OCI-LY1 (cell line): Measurements from ENCODE around the gene PDK4.
"Not testable (repeated sequence)": the region's sequence is repeated elsewhere in the genome, so short reads cannot be mapped to it uniquely, and the experiment has no call there.

Source experiments
- H2AFZ ChIP-seq: fragments of 200-600 bp; sonication (generic), shearing (Covaris generic); 2 replicates; pipeline ENCODE4 v1.6.0; 2014; ENCODE audit warnings: antibody characterized with exemption, mild to moderate bottlenecking, low read length
- H3F3A ChIP-seq: fragments of 200-600 bp; sonication (generic), shearing (Covaris generic); 2 replicates; pipeline ENCODE4 v1.6.0; 2014; ENCODE audit warnings: mild to moderate bottlenecking, antibody characterized with exemption, low read length, moderate library complexity; ENCODE audit not compliant: insufficient read depth
- H3K27ac ChIP-seq: fragments of 200-600 bp; sonication (generic); 2 replicates; pipeline ENCODE4 v1.5.1; 2014; ENCODE audit warnings: low read length, mixed run types, mild to moderate bottlenecking, low read depth; ENCODE audit not compliant: poor library complexity, severe bottlenecking
- H3K27me3 ChIP-seq: fragments of 200-600 bp; sonication (generic); 2 replicates; pipeline ENCODE4 v1.6.0; 2014; ENCODE audit warnings: antibody characterized with exemption, mild to moderate bottlenecking, low read length, moderate library complexity; ENCODE audit not compliant: insufficient read depth
- H3K36me3 ChIP-seq: fragments of 200-600 bp; sonication (generic); 2 replicates; pipeline ENCODE4 v1.6.1; 2014; ENCODE audit warnings: mild to moderate bottlenecking, antibody characterized with exemption, low read length, moderate library complexity, mixed read lengths; ENCODE audit not compliant: insufficient read depth
- H3K4me1 ChIP-seq: fragments of 200-600 bp; sonication (generic); 2 replicates; pipeline ENCODE4 v1.5.1; 2014; ENCODE audit warnings: mild to moderate bottlenecking, low read length, moderate library complexity; ENCODE audit not compliant: insufficient read depth, severe bottlenecking
- H3K4me2 ChIP-seq: fragments of 200-600 bp; sonication (generic), shearing (Covaris generic); 2 replicates; pipeline ENCODE4 v1.6.1; 2014; ENCODE audit warnings: low read length
- H3K4me3 ChIP-seq: fragments of 200-600 bp; sonication (generic); 2 replicates; pipeline ENCODE4 v1.5.1; 2014; ENCODE audit warnings: low read length, low read depth, mild to moderate bottlenecking, mixed read lengths; ENCODE audit not compliant: poor library complexity, severe bottlenecking
- H3K79me2 ChIP-seq: fragments of 200-600 bp; shearing (Covaris generic); 2 replicates; pipeline ENCODE4 v1.6.1; 2016; ENCODE audit warnings: mixed run types, low read length, mixed read lengths; ENCODE audit not compliant: insufficient read depth
- H3K9ac ChIP-seq: fragments of 200-600 bp; sonication (generic), shearing (Covaris generic); 2 replicates; pipeline ENCODE4 v1.6.1; 2014; ENCODE audit warnings: mild to moderate bottlenecking, low read length, mixed read lengths
- H3K9me2 ChIP-seq: fragments of 200-600 bp; sonication (generic), shearing (Covaris generic); 2 replicates; pipeline ENCODE4 v1.6.1; 2014; ENCODE audit warnings: low read depth, mild to moderate bottlenecking, low read length, mixed read lengths
- H3K9me3 ChIP-seq: fragments of 200-600 bp; shearing (Covaris generic); 2 replicates; pipeline ENCODE4 v1.6.1; 2014; ENCODE audit warnings: low read length, mixed read lengths
- H4K20me1 ChIP-seq: fragments of 200-600 bp; sonication (generic), shearing (Covaris generic); 2 replicates; pipeline ENCODE4 v1.6.0; 2016; ENCODE audit warnings: mild to moderate bottlenecking, low read length; ENCODE audit not compliant: insufficient read depth
- EZH2 ChIP-seq: fragments of 200-600 bp; sonication (generic), shearing (Covaris generic); IDR thresholded peaks from 2 replicates; pipeline ENCODE4 v1.8.0; 2017; ENCODE audit warnings: borderline replicate concordance, mixed run types, mild to moderate bottlenecking, antibody characterized with exemption, low read length, moderate library complexity, mixed read lengths
- TF ChIP-seq, protein P1 (sequence below): fragments of 200-600 bp; sonication (generic), shearing (Covaris generic); IDR thresholded peaks from 2 replicates; pipeline ENCODE4 v1.5.1; 2017; ENCODE audit warnings: mild to moderate bottlenecking, antibody characterized with exemption, low read length, moderate library complexity, mixed read lengths

PDK4 gene

GRCh38 chr7:95607561-95607960 is 11.2 kb upstream of the PDK4 start:
- H3K9ac ChIP-seq = no peak overlapping the region
- H3K4me3 ChIP-seq = no peak overlapping the region
- peaks cover 26% of the 10 kb centered on the region for H3K4me1 ChIP-seq
- H3F3A ChIP-seq = no peaks in the 10 kb centered on the region
- H4K20me1 ChIP-seq = no peaks in the 10 kb centered on the region
- H3K36me3 ChIP-seq = no peaks in the 10 kb centered on the region
- H2AFZ ChIP-seq = no peak overlapping the region
- peak overlapping the region; percentile 79 for H3K27ac ChIP-seq
- TF ChIP-seq EZH2 = no peak
- TF ChIP-seq, protein P1, sequence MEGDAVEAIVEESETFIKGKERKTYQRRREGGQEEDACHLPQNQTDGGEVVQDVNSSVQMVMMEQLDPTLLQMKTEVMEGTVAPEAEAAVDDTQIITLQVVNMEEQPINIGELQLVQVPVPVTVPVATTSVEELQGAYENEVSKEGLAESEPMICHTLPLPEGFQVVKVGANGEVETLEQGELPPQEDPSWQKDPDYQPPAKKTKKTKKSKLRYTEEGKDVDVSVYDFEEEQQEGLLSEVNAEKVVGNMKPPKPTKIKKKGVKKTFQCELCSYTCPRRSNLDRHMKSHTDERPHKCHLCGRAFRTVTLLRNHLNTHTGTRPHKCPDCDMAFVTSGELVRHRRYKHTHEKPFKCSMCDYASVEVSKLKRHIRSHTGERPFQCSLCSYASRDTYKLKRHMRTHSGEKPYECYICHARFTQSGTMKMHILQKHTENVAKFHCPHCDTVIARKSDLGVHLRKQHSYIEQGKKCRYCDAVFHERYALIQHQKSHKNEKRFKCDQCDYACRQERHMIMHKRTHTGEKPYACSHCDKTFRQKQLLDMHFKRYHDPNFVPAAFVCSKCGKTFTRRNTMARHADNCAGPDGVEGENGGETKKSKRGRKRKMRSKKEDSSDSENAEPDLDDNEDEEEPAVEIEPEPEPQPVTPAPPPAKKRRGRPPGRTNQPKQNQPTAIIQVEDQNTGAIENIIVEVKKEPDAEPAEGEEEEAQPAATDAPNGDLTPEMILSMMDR = no peak
- no peaks in the 10 kb centered on the region for H3K79me2 ChIP-seq
- H3K9me3 ChIP-seq = no peaks in the 10 kb centered on the region
- H3K4me2 ChIP-seq = 0 out of 2 replicates have a peak overlapping the region, but pooled peaks have one; percentile 57
- H3K9me2 ChIP-seq = no peaks in the 10 kb centered on the region
- no peaks in the 10 kb centered on the region for H3K27me3 ChIP-seq

- no peaks in the 10 kb centered on the region for H3F3A ChIP-seq
- H3K4me2 ChIP-seq = no peak overlapping the region
- TF ChIP-seq, protein P1 = no peak
- TF ChIP-seq EZH2 = no peak
- H3K27me3 ChIP-seq = no peaks in the 10 kb centered on the region
- H3K79me2 ChIP-seq = no peaks in the 10 kb centered on the region
- no peaks in the 10 kb centered on the region for H3K36me3 ChIP-seq
- no peaks in the 10 kb centered on the region for H3K9me3 ChIP-seq
- H3K4me1 ChIP-seq = peaks cover 26% of the 10 kb centered on the region
- H3K9me2 ChIP-seq = no peaks in the 10 kb centered on the region
- no peak overlapping the region for H2AFZ ChIP-seq
- H3K9ac ChIP-seq = no peak overlapping the region
- no peak overlapping the region for H3K4me3 ChIP-seq
- H3K27ac ChIP-seq = no peak overlapping the region
- H4K20me1 ChIP-seq = no peaks in the 10 kb centered on the region
Observed at GRCh38 chr7:95605275-95605674, 9.0 kb upstream of the PDK4 start.

DNA sequence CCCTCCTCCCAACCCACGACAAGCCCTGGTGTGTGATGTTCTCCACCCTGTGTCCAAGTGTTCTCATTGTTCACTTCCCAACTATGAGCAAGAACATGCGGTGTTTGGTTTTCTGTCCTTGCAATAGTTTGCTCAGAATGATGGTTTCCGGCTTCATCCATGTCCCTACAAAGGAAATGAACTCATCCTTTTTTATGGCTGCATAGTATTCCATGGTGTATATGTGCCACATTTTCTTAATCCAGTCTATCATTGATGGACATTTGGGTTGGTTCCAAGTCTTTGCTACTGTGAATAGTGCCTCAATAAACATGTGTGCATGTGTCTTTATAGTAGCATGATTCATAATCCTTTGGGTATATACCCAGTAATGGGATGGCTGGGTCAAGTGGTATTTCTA is 8.5 kb upstream of the PDK4 start:
- H3K79me2 ChIP-seq, H3K36me3 ChIP-seq: not testable (repeated sequence)

GRCh38 chr7:95604397-95604796 is 8.1 kb upstream of the PDK4 start:
- H3K9me2 ChIP-seq, H2AFZ ChIP-seq, H3K4me3 ChIP-seq, H3F3A ChIP-seq, H3K27ac ChIP-seq, H3K36me3 ChIP-seq, H3K27me3 ChIP-seq, H3K4me2 ChIP-seq, H3K9me3 ChIP-seq, H3K79me2 ChIP-seq, H4K20me1 ChIP-seq, H3K9ac ChIP-seq: not testable (repeated sequence)
- H3K4me1 ChIP-seq = peaks cover 20% of the 10 kb centered on the region

More for the DNA sequence above, 8.5 kb upstream of the PDK4 start:
- not testable (repeated sequence) for H3K9ac ChIP-seq, H3K9me3 ChIP-seq, H3K9me2 ChIP-seq, H3K27me3 ChIP-seq, H2AFZ ChIP-seq, H4K20me1 ChIP-seq, H3K4me3 ChIP-seq, H3F3A ChIP-seq, H3K27ac ChIP-seq, H3K4me2 ChIP-seq
- peaks cover 24% of the 10 kb centered on the region for H3K4me1 ChIP-seq
